HS-5 (cell line): ENCODE data around the gene AGBL4.

Source experiments
- DNase-seq: peaks from one replicate; pipeline ENCODE4 v3.0.0-alpha.2; 2012; ENCODE audit warnings: low read depth

The AGBL4 gene

GRCh38 chr1:49183489-49183888 is 840.3 kb downstream of the AGBL4 start:
- no peak for DNase-seq

GRCh38 chr1:49181033-49181432 is 842.7 kb downstream of the AGBL4 start:
- DNase-seq: no peak

- no peak for DNase-seq
Observed at GRCh38 chr1:49171941-49172593, 851.7 kb downstream of the AGBL4 start.

GRCh38 chr1:49166031-49166430 is 857.7 kb downstream of the AGBL4 start:
- DNase-seq: no peak

GRCh38 chr1:49163031-49163430 is 860.7 kb downstream of the AGBL4 start:
- no peak for DNase-seq

DNA sequence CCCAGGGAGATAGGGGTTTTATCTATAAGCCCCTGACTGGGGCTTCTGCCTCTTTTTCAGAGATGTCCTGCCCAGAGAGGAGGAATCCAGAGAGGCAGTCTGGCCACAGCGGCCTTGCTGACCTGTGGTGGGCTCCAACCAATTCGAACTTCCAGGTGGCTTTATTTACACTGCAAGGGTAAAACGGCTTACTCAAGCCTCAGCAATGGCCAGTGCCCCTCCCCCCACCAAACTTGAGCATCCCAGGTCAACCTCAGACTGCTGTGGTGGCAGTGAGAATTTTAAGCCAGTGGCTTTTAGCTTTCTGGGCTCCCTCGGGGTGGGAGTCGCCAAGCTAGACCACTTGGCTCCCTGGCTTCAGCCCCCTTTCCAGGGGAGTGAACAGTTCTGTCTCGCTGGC is 863.1 kb downstream of the AGBL4 start:
- DNase-seq: no peak

- no peak for DNase-seq
Observed at GRCh38 chr1:49136738-49137251, 887.0 kb downstream of the AGBL4 start.

- no peak for DNase-seq
Observed at GRCh38 chr1:49125746-49126145, 898.0 kb downstream of the AGBL4 start.

GRCh38 chr1:49111931-49112330 is 911.8 kb downstream of the AGBL4 start:
- no peak for DNase-seq

DNA sequence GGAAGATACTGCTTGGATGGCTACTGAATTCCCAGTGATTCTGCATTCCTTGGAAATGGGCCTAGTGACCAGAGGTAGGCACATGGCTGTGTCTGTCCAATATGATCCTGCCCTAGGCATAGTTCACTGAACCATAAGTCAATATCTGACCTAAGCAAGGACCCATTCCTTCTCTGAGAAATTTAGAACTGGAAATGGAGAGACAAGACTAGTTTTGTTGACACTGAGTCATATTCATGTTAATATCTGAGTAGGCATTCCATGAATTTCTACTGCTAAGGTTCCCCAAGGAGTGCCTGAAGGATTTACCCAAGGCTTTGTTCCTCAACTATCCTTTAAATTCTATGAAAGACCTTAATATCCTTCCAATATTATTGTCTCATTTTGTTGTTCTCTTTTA is 917.3 kb downstream of the AGBL4 start:
- no peak for DNase-seq

DNA sequence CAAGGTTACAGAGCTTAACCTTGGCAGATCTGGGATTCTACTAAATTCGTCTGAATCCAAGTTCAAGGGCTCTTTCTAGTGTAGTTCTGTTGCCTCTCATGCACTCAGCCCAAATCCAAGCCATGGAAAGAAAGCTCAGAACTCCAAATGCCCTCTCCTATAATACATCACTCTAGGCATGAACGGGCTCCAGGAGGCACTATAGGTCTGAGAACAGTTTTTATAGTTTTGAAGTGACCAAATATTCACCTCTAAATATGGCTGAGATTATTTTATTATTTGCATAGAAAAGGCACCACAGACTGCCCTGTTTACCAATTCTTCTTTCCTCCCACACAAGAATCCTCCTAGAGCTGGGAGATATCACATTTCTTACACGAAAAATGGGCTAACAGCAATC is 919.2 kb downstream of the AGBL4 start:
- DNase-seq: no peak

GRCh38 chr1:49102752-49103151 is 921.0 kb downstream of the AGBL4 start:
- no peak for DNase-seq

DNA sequence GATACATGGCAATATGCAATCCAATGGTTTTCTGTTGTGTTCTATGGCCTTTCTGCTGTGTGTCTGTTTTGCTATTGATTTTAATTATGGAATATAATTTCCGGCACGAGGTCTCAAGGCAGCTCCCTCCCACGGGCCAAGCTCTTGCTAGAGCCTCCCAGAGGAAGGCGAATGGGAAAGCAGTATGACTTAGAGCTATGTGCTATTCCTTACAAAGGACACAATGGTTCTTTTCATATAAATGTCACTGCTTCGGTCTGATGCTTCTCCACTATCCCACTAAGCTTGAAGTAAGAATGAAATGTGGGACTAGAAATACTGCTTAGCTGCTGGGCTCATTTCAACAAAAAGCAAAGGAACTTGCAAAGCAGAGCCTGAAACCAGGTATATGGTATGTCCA is 924.9 kb downstream of the AGBL4 start:
- DNase-seq: no peak

- DNase-seq: no peak
Observed at GRCh38 chr1:49086327-49086726, 937.4 kb downstream of the AGBL4 start.

DNA sequence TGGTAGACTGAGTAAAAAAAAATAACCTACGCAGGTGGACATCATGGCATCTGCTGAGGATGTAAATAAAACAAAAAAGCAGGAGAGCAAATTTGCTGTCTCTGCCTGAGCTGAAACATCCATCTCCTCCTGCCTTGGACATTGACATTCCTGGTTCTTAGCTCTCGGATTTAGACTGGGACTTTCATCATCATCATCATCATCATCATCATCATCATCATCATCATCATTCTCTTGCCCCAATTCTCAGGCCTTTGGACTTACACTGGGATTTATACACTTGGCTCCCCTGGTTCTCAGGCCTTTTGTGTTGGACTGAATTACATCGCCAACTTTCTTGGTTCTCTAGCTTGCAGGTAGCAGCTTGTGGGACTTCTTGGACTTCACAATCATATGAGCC is 938.7 kb downstream of the AGBL4 start:
- DNase-seq: no peak

DNA sequence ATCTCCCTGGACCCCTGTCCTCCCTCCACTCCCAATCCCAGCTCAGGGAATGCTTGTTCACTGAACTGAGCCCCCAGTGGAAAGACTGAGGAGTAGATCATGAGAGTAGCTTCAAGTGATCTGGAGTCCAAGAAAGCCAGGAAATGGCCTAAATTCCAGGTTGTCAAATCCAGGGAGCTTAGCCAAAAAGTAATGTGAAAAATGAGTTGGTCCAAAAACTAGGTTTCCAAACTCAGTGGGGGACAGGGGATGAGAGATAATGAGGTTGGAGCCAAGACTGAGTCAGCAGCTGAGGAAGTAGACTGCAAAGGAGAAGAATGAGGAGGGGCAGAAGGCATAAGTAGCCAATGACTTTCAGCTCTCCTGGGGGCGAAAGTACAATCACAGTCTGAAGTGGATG is 963.0 kb downstream of the AGBL4 start:
- no peak for DNase-seq

- no peak for DNase-seq
Observed at GRCh38 chr1:49059087-49059486, 964.7 kb downstream of the AGBL4 start.

DNA sequence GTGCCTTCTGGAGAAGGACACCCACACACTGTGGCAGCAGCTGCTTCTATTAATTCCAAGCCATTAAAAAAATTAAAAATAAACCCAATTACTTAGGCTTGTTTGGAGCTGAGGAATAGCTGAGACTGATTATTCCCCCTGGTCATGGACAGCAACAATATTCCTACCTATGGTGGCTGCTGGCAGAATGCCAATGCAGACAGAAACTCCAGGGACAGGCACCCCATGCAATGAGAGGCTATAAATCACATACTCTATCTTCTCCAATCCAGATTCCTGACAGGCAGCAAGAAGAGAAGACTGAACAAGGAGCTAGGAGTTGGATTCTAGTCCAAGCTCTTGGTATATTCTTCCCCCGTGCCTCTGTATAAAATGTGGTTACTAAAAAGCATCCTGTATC is 971.7 kb downstream of the AGBL4 start:
- no peak for DNase-seq

DNA sequence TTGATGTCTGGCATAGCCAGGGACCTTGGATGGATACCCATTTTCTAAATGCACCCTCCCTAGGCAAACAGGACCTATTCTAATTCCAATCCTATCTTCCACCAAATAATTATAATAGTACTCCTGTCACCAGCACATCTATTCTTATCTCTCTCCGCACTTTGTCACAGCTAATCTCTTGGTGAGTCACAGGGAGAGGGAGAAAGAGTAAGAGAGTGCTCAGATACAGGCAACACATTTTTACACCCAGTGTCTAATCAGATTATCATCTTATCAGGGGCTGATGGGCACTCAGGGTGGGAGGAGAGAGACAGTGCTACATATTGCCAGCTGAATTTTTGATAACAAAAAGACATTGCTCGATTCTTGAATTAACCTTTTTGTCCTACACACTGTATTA is 972.1 kb downstream of the AGBL4 start:
- no peak for DNase-seq

- DNase-seq: no peak
Observed at GRCh38 chr1:49050041-49050440, 973.7 kb downstream of the AGBL4 start.

- no peak for DNase-seq
Observed at GRCh38 chr1:49048188-49048587, 975.6 kb downstream of the AGBL4 start.

DNA sequence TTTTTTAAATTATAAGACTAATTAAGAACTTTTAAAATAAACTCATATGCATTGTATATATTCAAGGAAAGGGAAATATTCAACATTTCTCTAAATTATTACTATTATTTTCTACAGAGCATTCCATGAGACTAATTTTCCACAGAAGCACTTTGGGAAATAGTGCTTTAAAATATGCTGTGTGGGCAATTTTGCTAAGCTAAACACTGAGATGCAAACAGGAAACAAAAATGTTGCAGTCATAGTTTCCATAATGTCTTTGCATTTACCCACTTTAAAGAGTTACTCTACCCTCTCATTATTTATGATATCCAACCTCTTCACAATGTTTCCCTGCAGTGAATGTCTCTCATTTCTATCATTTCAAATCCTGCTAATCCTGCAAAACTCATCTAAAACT is 977.4 kb downstream of the AGBL4 start:
- DNase-seq: no peak

GRCh38 chr1:49045371-49045770 is 978.4 kb downstream of the AGBL4 start:
- DNase-seq: no peak

GRCh38 chr1:49036700-49037099 is 987.1 kb downstream of the AGBL4 start:
- no peak for DNase-seq
